HG02973 (cell line): ENCODE measurements around the gene YIPF3.
"Not testable (repeated sequence)": the region's sequence is repeated elsewhere in the genome, so short reads cannot be mapped to it uniquely, and the experiment has no call there.

ENCODE experiments used
- ATAC-seq: cut with Tn5 transposase; IDR thresholded peaks from one replicate; pipeline ENCODE4 v1.9.1; 2021; ENCODE audit warnings: moderate library complexity; ENCODE audit not compliant: unreplicated experiment

The YIPF3 gene

GRCh38 chr6:43516697-43517504 is at the start of gene YIPF3, which contains the start of gene POLR1C:
Gene YIPF3, minus strand, starts transcription at chr6:43516926. Its CDS starts 119 bp downstream, at chr6:43516807.
Gene POLR1C, plus strand, starts transcription at chr6:43517089. Its CDS starts 21 bp downstream, at chr6:43517110.
- ATAC-seq = peak; percentile 76

- ATAC-seq = no peak
These were observed 42.6 kb upstream of the YIPF3 start for GRCh38 chr6:43559328-43559727.

- ATAC-seq = not testable (repeated sequence)
These were observed 40.9 kb upstream of the YIPF3 start for GRCh38 chr6:43557620-43558019.

- ATAC-seq = no peak
These were observed 30.5 kb upstream of the YIPF3 start for GRCh38 chr6:43547222-43547621.

GRCh38 chr6:43544461-43544860 is 27.7 kb upstream of the YIPF3 start:
- ATAC-seq = no peak

GRCh38 chr6:43541774-43542471 is 25.2 kb upstream of the YIPF3 start:
- no peak for ATAC-seq

GRCh38 chr6:43540507-43540906 is 23.8 kb upstream of the YIPF3 start:
- no peak for ATAC-seq

GRCh38 chr6:43539409-43539808 is 22.7 kb upstream of the YIPF3 start:
- ATAC-seq = not testable (repeated sequence)

- not testable (repeated sequence) for ATAC-seq
These were observed 22.3 kb upstream of the YIPF3 start for GRCh38 chr6:43538986-43539385.

GRCh38 chr6:43532201-43532600 is 15.5 kb upstream of the YIPF3 start:
- no peak for ATAC-seq

GRCh38 chr6:43524483-43524961 is 7.8 kb upstream of the YIPF3 start:
- ATAC-seq = no peak

- ATAC-seq = no peak
These were observed 6.6 kb upstream of the YIPF3 start for GRCh38 chr6:43523284-43523683.

GRCh38 chr6:43522547-43523261 is 6.0 kb upstream of the YIPF3 start:
- no peak for ATAC-seq

GRCh38 chr6:43521836-43522235 is 5.1 kb upstream of the YIPF3 start:
- no peak for ATAC-seq

- ATAC-seq = no peak
These were observed 3.4 kb upstream of the YIPF3 start for GRCh38 chr6:43520097-43520496.

GRCh38 chr6:43517505-43518357 is 1.0 kb upstream of the YIPF3 start:
- ATAC-seq = no peak

GRCh38 chr6:43516367-43516696 is 394 bp downstream of the YIPF3 start:
- no peak for ATAC-seq

- no peak for ATAC-seq
These were observed 918 bp downstream of the YIPF3 start for GRCh38 chr6:43515808-43516207.

- no peak for ATAC-seq
These were observed 4.8 kb downstream of the YIPF3 start for GRCh38 chr6:43511824-43512415.

- no peak for ATAC-seq
These were observed 5.9 kb downstream of the YIPF3 start for GRCh38 chr6:43510827-43511163.
